SJCRH30 (cell line): ENCODE data around the gene CPNE5. TPM values are rescaled to one million over a fixed set of nuclear protein-coding genes. Genes with fewer than 3 reads are reported as not detected.

ENCODE experiments used
- DNase-seq, 2 experiments: peaks; one replicate each; pipeline ENCODE4 v3.0.0-alpha.2; 2015 to 2020
- H3K27ac ChIP-seq: fragments of 250-450 bp; sonication (Bioruptor Pico); 2 replicates; pipeline ENCODE4 v1.5.1; 2020; ENCODE audit warnings: mild to moderate bottlenecking, moderate library complexity
- H3K27me3 ChIP-seq: fragments of 250-450 bp; sonication (Bioruptor Pico); 2 replicates; pipeline ENCODE4 v1.5.1; 2020; ENCODE audit warnings: mild to moderate bottlenecking, moderate library complexity
- H3K36me3 ChIP-seq: fragments of 250-450 bp; sonication (Bioruptor Pico); 2 replicates; pipeline ENCODE4 v1.5.1; 2020; ENCODE audit warnings: mild to moderate bottlenecking, moderate library complexity
- H3K4me1 ChIP-seq: fragments of 250-450 bp; sonication (Bioruptor Pico); 2 replicates; pipeline ENCODE4 v1.5.1; 2020; ENCODE audit warnings: mild to moderate bottlenecking, moderate library complexity
- H3K4me3 ChIP-seq: fragments of 250-450 bp; sonication (Bioruptor Pico); 2 replicates; pipeline ENCODE4 v1.5.1; 2020; ENCODE audit warnings: mild to moderate bottlenecking, moderate library complexity
- H3K9me3 ChIP-seq: fragments of 250-450 bp; sonication (Bioruptor Pico); replicated peaks from 2 replicates; pipeline ENCODE4 v1.5.1; 2020; ENCODE audit warnings: mild to moderate bottlenecking, moderate library complexity
- total RNA-seq: library from RNA; depleted of rRNA; stranded (reverse); fragments of >200 nt; shearing (Covaris generic); gene quantifications from 2 replicates; pipeline ENCODE4 v1.2.3, GENCODE V29; 2014

CPNE5 gene
- total RNA-seq, 1 experiment from 2014 or later = 0.57 TPM

- Histone ChIP-seq H3K27ac (no peak overlapping the region), H3K4me1 (peaks cover 28% of the 10 kb centered on the region), H3K36me3 (no peaks in the 10 kb centered on the region), H3K4me3 (no peak overlapping the region), H3K27me3 (no peaks in the 10 kb centered on the region), H3K9me3 (no peaks in the 10 kb centered on the region)
- no peak for DNase-seq
Measured at GRCh38 chr6:36769676-36770499, 69.4 kb downstream of the CPNE5 start.

GRCh38 chr6:36769183-36769675 is 70.0 kb downstream of the CPNE5 start:
- peaks cover 28% of the 10 kb centered on the region for H3K4me1 ChIP-seq
- peak in 1 of 2 experiments; percentile 42 for DNase-seq

GRCh38 chr6:36766399-36766945 is 72.8 kb downstream of the CPNE5 start:
- H3K27ac ChIP-seq = no peak overlapping the region
- H3K4me3 ChIP-seq = no peak overlapping the region
- DNase-seq = peak in 1 of 2 experiments; percentile 43

More at GRCh38 chr6:36769183-36769675, 70.0 kb downstream of the CPNE5 start:
- Histone ChIP-seq H3K9me3 (no peaks in the 10 kb centered on the region), H3K36me3 (no peaks in the 10 kb centered on the region), H3K27me3 (no peaks in the 10 kb centered on the region), H3K27ac (no peak overlapping the region), H3K4me3 (no peak overlapping the region)

GRCh38 chr6:36765594-36766398 is 73.4 kb downstream of the CPNE5 start:
- Histone ChIP-seq H3K9me3 (no peaks in the 10 kb centered on the region), H3K27me3 (no peaks in the 10 kb centered on the region), H3K4me1 (peaks cover 23% of the 10 kb centered on the region), H3K4me3 (peak overlapping the region; percentile 22), H3K27ac (no peak overlapping the region), H3K36me3 (no peaks in the 10 kb centered on the region)
- DNase-seq = peak; percentile 85 to 92

More at GRCh38 chr6:36766399-36766945, 72.8 kb downstream of the CPNE5 start:
- Histone ChIP-seq H3K9me3 (no peaks in the 10 kb centered on the region), H3K36me3 (no peaks in the 10 kb centered on the region), H3K4me1 (peaks cover 23% of the 10 kb centered on the region), H3K27me3 (no peaks in the 10 kb centered on the region)

- DNase-seq = no peak
- Histone ChIP-seq H3K27me3 (no peaks in the 10 kb centered on the region), H3K9me3 (no peaks in the 10 kb centered on the region), H3K4me1 (peaks cover 21% of the 10 kb centered on the region), H3K36me3 (no peaks in the 10 kb centered on the region), H3K27ac (no peak overlapping the region), H3K4me3 (no peak overlapping the region)
Measured at GRCh38 chr6:36765190-36765589, 74.1 kb downstream of the CPNE5 start.

GRCh38 chr6:36762123-36762522 is 77.1 kb downstream of the CPNE5 start:
- peaks cover 12% of the 10 kb centered on the region for H3K4me1 ChIP-seq
- H3K27me3 ChIP-seq = no peaks in the 10 kb centered on the region
- H3K9me3 ChIP-seq = no peaks in the 10 kb centered on the region
- H3K27ac ChIP-seq = no peak overlapping the region
- no peaks in the 10 kb centered on the region for H3K36me3 ChIP-seq
- no peak overlapping the region for H3K4me3 ChIP-seq
- no peak for DNase-seq

GRCh38 chr6:36760685-36761435 is 78.4 kb downstream of the CPNE5 start:
- Histone ChIP-seq H3K27ac (no peak overlapping the region), H3K4me1 (peaks cover 7% of the 10 kb centered on the region; the same call in 1 of the 2 replicates), H3K36me3 (no peaks in the 10 kb centered on the region), H3K27me3 (no peaks in the 10 kb centered on the region), H3K4me3 (no peak overlapping the region), H3K9me3 (no peaks in the 10 kb centered on the region)
- no peak for DNase-seq

- no peaks in the 10 kb centered on the region for H3K4me1 ChIP-seq
Measured at GRCh38 chr6:36759148-36759759, 80.0 kb downstream of the CPNE5 start.

GRCh38 chr6:36758516-36759147 is 80.6 kb downstream of the CPNE5 start:
- H3K27me3 ChIP-seq = no peaks in the 10 kb centered on the region
- DNase-seq = no peak
- H3K4me1 ChIP-seq = peaks cover 2% of the 10 kb centered on the region; the same call in 1 of the 2 replicates
- no peak overlapping the region for H3K27ac ChIP-seq
- no peak overlapping the region for H3K4me3 ChIP-seq
- no peaks in the 10 kb centered on the region for H3K9me3 ChIP-seq
- H3K36me3 ChIP-seq = no peaks in the 10 kb centered on the region

More at GRCh38 chr6:36759148-36759759, 80.0 kb downstream of the CPNE5 start:
- H3K4me3 ChIP-seq = no peak overlapping the region
- no peaks in the 10 kb centered on the region for H3K36me3 ChIP-seq
- H3K9me3 ChIP-seq = no peaks in the 10 kb centered on the region
- no peaks in the 10 kb centered on the region for H3K27me3 ChIP-seq
- DNase-seq = peak; percentile 70 to 83
- no peak overlapping the region for H3K27ac ChIP-seq

GRCh38 chr6:36757943-36758508 is 81.2 kb downstream of the CPNE5 start:
- H3K27me3 ChIP-seq = no peaks in the 10 kb centered on the region
- peaks cover 2% of the 10 kb centered on the region; the same call in 1 of the 2 replicates for H3K4me1 ChIP-seq
- DNase-seq = no peak
- no peak overlapping the region for H3K27ac ChIP-seq
- no peaks in the 10 kb centered on the region for H3K9me3 ChIP-seq
- H3K4me3 ChIP-seq = no peak overlapping the region
- H3K36me3 ChIP-seq = no peaks in the 10 kb centered on the region

GRCh38 chr6:36757206-36757605 is 82.0 kb downstream of the CPNE5 start:
- no peak overlapping the region for H3K4me3 ChIP-seq
- no peak for DNase-seq
- no peaks in the 10 kb centered on the region for H3K27me3 ChIP-seq
- no peak overlapping the region for H3K27ac ChIP-seq
- no peaks in the 10 kb centered on the region for H3K9me3 ChIP-seq
- no peaks in the 10 kb centered on the region for H3K36me3 ChIP-seq
- peaks cover 2% of the 10 kb centered on the region; the same call in 1 of the 2 replicates for H3K4me1 ChIP-seq

GRCh38 chr6:36756786-36757185 is 82.5 kb downstream of the CPNE5 start:
- no peak overlapping the region for H3K4me3 ChIP-seq
- no peaks in the 10 kb centered on the region for H3K9me3 ChIP-seq
- H3K27me3 ChIP-seq = no peaks in the 10 kb centered on the region
- no peaks in the 10 kb centered on the region for H3K36me3 ChIP-seq
- no peak overlapping the region for H3K27ac ChIP-seq
- H3K4me1 ChIP-seq = peaks cover 2% of the 10 kb centered on the region; the same call in 1 of the 2 replicates
- no peak for DNase-seq
